Stimulated activated CD4-positive, alpha-beta T cell treated with anti-CD3 and anti-CD28 coated beads, Interleukin-4, amount 100 ng/mL, for 48 hours (primary cell): ENCODE data around the gene SLC17A2.

Source experiments
- DNase-seq, 2 donors: peaks; one replicate each; pipeline ENCODE4 v3.0.0-alpha.2; 2020; ENCODE audit warnings: low read depth in 2 of 2

SLC17A2 gene

DNA sequence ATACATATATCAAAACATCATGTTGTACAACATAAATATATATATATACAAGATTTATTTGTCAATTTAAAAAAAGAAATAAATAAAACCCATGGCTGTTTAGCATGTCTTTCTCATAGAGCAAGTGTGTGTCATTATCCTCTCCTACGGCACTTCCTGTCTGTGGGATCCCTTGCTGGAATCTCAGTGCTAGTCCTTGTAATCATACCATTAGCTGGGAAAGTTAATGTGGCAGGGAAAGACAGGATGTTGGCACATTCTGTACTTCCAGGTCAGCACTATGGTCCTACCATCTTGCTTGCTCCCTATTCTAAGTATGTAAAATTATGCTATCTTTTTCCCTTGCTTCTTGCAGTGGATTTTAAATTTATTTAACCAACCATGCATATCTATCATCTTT lies 47.0 kb downstream of the SLC17A2 start:
- DNase-seq: no peak

GRCh38 chr6:25882051-25882496 lies 48.4 kb downstream of the SLC17A2 start:
- DNase-seq: peak in 1 of 2 donors; percentile 9

- no peak for DNase-seq
Observed at GRCh38 chr6:25880601-25881000, 49.9 kb downstream of the SLC17A2 start.

GRCh38 chr6:25878721-25879322 lies 51.7 kb downstream of the SLC17A2 start:
- no peak for DNase-seq

DNA sequence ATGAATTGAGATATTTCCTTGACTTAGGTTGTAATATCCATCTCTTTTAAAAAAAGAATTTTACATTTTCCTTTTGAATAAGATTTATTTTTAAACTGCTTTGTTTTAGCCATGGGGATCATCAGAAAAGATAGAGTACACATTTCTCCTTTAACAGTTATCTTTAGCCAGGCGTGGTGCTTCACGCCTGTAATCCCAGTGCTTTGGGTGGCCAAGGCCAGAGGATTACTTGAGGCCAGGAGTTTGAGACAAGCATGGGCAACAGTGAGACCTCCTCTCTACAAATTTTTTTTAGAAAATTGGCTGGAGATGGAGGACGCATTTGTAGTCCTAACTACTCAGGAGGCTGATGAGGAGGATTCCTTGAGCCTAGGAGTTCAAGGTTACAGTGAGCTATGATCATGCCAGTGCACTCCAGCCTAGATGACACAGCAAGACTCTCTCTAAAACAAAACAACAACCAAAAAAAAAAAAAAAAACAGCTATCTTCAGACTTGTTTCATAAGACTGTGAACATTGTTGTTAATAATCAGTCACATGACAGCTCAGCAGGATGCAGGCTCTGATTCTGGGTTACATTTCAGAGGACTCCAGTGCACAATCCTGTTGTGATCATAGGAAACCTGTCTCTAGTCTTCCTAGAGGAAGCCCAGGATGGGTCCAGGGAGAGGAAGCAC lies 54.4 kb downstream of the SLC17A2 start:
- DNase-seq: no peak

DNA sequence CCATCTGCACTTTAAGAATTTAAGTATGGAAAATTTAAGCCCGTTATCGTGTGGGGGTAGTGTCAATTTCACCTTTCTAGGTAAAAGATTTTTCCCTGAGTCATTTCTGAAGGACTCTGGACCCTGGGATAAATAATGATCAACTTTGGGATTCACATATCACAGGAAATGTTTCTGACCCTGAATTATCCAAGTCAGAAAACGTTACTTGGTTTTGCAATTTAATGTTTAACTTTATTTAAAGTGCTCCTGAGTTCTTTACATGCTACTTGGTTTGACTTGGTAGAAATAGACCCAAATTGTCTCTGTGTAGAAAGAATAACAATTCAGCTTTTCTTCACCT lies 55.0 kb downstream of the SLC17A2 start:
- DNase-seq: no peak

- DNase-seq: no peak
Observed at GRCh38 chr6:25874822-25875562, 55.5 kb downstream of the SLC17A2 start.

DNA sequence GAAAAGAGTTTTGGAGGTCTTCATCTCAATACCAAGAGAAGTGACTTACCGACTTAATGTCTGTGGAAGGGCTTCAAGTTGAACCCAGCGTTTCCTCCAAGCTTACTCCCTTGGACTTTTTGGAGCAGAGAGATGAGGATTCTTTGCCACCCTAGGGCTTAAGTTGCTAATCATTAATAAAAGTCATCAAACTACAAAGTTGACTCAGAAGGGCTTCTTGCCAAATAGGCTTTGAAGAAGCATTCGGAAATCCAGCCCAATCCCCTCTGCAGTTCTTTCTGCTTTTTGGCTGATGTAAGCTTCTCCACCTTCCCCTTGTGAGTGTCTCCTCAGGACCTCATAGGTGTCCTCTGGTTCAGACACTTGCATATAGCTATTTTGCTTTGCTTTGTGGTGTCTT lies 56.4 kb downstream of the SLC17A2 start, which contains the start of gene SLC17A3:
TSS of gene SLC17A3 (minus strand) at position 126 of the 400 bp plus-strand sequence. CDS start 5,856 bp downstream, outside the sequence.
- DNase-seq: no peak

GRCh38 chr6:25872814-25873213 lies 57.7 kb downstream of the SLC17A2 start:
- no peak for DNase-seq

GRCh38 chr6:25869840-25870239 lies 60.7 kb downstream of the SLC17A2 start:
- DNase-seq: no peak

GRCh38 chr6:25868436-25869183 lies 61.9 kb downstream of the SLC17A2 start:
- no peak for DNase-seq

- DNase-seq: no peak
Observed at GRCh38 chr6:25866011-25866410, 64.5 kb downstream of the SLC17A2 start.

DNA sequence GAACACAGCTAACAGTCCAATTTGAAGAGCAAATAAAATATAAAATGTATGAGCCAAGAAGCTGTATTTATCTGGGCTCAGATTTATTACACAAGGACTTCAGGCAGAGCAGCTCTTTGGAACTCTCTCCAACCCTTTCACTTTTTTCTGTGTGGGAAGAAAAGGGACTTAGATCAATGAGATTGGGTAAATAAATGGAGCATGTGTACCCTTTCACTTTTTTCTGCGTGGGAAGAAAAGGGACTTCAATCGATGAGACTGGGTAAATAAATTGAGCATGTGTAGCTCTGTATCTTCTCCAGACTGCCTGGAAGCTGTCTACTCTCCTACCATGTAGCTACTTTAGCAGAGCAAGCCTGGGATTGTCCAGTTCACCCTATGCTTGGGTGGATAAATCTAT lies 67.1 kb downstream of the SLC17A2 start:
- DNase-seq: no peak
